ENCODE results near the gene CENATAC.
"Not testable (repeated sequence)": the region's sequence is repeated elsewhere in the genome, so short reads cannot be mapped to it uniquely, and the experiment has no call there.

Gene CENATAC

DNA sequence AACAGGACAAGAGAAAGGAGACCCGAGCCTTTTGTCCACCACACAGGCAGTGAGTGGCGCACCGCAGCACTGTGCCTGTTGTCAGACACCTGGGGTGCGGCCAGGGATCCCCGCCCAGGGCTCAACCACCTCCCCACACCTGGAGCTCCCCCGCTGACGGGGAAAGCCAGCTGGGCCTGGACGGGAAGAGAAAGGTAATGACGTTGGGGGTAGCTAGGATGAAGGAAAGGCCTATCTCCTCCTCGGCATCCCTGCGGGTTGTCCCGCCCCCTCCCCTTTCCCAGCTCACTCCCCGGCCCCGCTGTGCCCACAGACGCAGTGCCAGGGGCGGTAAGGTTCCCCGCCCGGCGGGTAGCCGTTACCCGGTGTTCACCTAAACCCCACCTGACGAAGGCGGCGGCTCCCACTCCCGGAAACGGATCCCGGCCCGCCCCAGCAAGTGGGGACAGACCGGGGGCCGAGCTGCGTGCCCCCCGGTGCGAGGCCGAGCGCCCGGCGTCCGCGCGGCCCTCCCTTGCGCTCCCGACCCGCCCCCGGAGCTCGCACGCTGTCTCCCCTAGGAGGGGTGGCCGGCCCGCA is 58.6 kb downstream of the CENATAC start:
- Histone ChIP-seq H3K27me3 (ENCODE audit: insufficient read depth, poor library complexity, severe bottlenecking) (no peaks in the 10 kb centered on the region), H3K27ac (ENCODE audit: poor library complexity, severe bottlenecking) (peak overlapping the region; percentile 61), H3K4me3 (ENCODE audit: severe bottlenecking) (peak overlapping the region; percentile 97), H3K36me3 (ENCODE audit: low read depth) (peaks cover 47% of the 10 kb centered on the region), H3K9me3 (ENCODE audit: severe bottlenecking) (no peaks in the 10 kb centered on the region), H3K4me1 (ENCODE audit: insufficient read depth, poor library complexity, severe bottlenecking) (peaks cover 7% of the 10 kb centered on the region)
- no peak for TF ChIP-seq CTCF (IDR thresholded peaks at IDR 0.05; ENCODE audit: poor library complexity, severe bottlenecking)
- ATAC-seq (ENCODE audit: low read depth), result peak; percentile 33
- no peak for DNase-seq (ENCODE audit: low spot score)

- ATAC-seq (ENCODE audit: low read depth) (peak; percentile 91), DNase-seq (ENCODE audit: low spot score) (peak; percentile 99)
- Histone ChIP-seq H3K27ac (ENCODE audit: poor library complexity, severe bottlenecking) (peak within 1 kb of the TSS; percentile 61), H3K27me3 (ENCODE audit: insufficient read depth, poor library complexity, severe bottlenecking) (no peaks in the 10 kb centered on the region), H3K9me3 (ENCODE audit: severe bottlenecking) (no peaks in the 10 kb centered on the region), H3K4me3 (ENCODE audit: severe bottlenecking) (peak within 1 kb of the TSS; percentile 97), H3K36me3 (ENCODE audit: low read depth) (peaks cover 40% of the 10 kb centered on the region), H3K4me1 (ENCODE audit: insufficient read depth, poor library complexity, severe bottlenecking) (peaks cover 7% of the 10 kb centered on the region)
- TF ChIP-seq CTCF (IDR thresholded peaks at IDR 0.05; ENCODE audit: poor library complexity, severe bottlenecking), result peak; percentile 27
These were observed 59.2 kb downstream of the CENATAC start, which contains the start of gene HYOU1 for GRCh38 chr11:119057000-119057769. Gene HYOU1, minus strand, starts transcription at chr11:119057205. Its CDS starts 1,045 bp downstream, at chr11:119056160.

- not testable (repeated sequence) for H3K27me3 ChIP-seq (ENCODE audit: insufficient read depth, poor library complexity, severe bottlenecking); H3K27ac ChIP-seq (ENCODE audit: poor library complexity, severe bottlenecking); ATAC-seq (ENCODE audit: low read depth); DNase-seq (ENCODE audit: low spot score); H3K4me1 ChIP-seq (ENCODE audit: insufficient read depth, poor library complexity, severe bottlenecking); H3K4me3 ChIP-seq (ENCODE audit: severe bottlenecking); H3K9me3 ChIP-seq (ENCODE audit: severe bottlenecking)
- peaks cover 20% of the 10 kb centered on the region for H3K36me3 ChIP-seq (ENCODE audit: low read depth)
These were observed 61.2 kb downstream of the CENATAC start for GRCh38 chr11:119059128-119059527.

DNA sequence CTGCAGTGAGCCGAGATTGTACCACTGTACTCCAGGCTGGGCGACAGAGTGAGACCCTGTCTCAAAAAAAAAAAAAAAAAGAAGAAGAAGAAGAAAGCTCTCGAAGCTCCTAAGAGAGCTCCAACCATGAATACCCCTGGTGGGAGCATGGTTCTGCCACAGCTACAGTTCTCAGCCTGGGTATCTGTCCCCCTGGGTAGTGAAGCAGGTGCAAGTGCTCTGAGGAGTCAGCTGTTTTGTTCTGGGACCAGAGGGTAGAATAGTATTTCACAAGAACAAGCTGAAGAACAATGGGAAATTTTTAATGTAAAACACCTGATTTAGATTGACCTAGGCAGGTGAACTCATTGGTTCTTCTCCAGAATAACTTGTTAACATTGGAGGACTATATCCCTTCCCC is 63.3 kb downstream of the CENATAC start:
- H3K36me3 ChIP-seq (ENCODE audit: low read depth), result no peaks in the 10 kb centered on the region
- ATAC-seq (ENCODE audit: low read depth) (no peak), DNase-seq (ENCODE audit: low spot score) (no peak)
- TF ChIP-seq CTCF (IDR thresholded peaks at IDR 0.05; ENCODE audit: poor library complexity, severe bottlenecking), result no peak
- H3K4me1 ChIP-seq (ENCODE audit: insufficient read depth, poor library complexity, severe bottlenecking), result no peaks in the 10 kb centered on the region
- no peaks in the 10 kb centered on the region for H3K9me3 ChIP-seq (ENCODE audit: severe bottlenecking)
- no peak overlapping the region for H3K27ac ChIP-seq (ENCODE audit: poor library complexity, severe bottlenecking)
- no peak overlapping the region for H3K4me3 ChIP-seq (ENCODE audit: severe bottlenecking)
- no peaks in the 10 kb centered on the region for H3K27me3 ChIP-seq (ENCODE audit: insufficient read depth, poor library complexity, severe bottlenecking)

GRCh38 chr11:119062779-119063178 is 64.8 kb downstream of the CENATAC start:
- no peak overlapping the region for H3K27ac ChIP-seq (ENCODE audit: poor library complexity, severe bottlenecking)
- no peaks in the 10 kb centered on the region for H3K36me3 ChIP-seq (ENCODE audit: low read depth)
- no peak overlapping the region for H3K4me3 ChIP-seq (ENCODE audit: severe bottlenecking)
- TF ChIP-seq CTCF (IDR thresholded peaks at IDR 0.05; ENCODE audit: poor library complexity, severe bottlenecking), result no peak
- no peaks in the 10 kb centered on the region for H3K4me1 ChIP-seq (ENCODE audit: insufficient read depth, poor library complexity, severe bottlenecking)
- H3K27me3 ChIP-seq (ENCODE audit: insufficient read depth, poor library complexity, severe bottlenecking), result no peaks in the 10 kb centered on the region
- ATAC-seq (ENCODE audit: low read depth), result no peak
- DNase-seq (ENCODE audit: low spot score), result no peak
- no peaks in the 10 kb centered on the region for H3K9me3 ChIP-seq (ENCODE audit: severe bottlenecking)
